GM12878 (cell line): ENCODE results near the gene SORL1. TPM values are rescaled to one million over a fixed set of nuclear protein-coding genes. Genes with fewer than 3 reads are reported as not detected.

Source experiments
- ATAC-seq: fragments of 200-7000 bp; cut with Tn5 transposase; 3 replicates; pipeline ENCODE4 v1.9.1; 2020; ENCODE audit warnings: mild to moderate bottlenecking, moderate library complexity
- BruUV-seq: library from RNA; stranded (reverse); fragments of 400-500 nt; replicated peaks from 2 replicates; lab custom pipeline; 2021; lab: Mats Ljungman, UMichigan
- CTCF ChIA-PET: fragments of 300-600 bp; sonication (Branson Sonifier 250); formaldehyde crosslinking; extraction: SDS; loops from one replicate; lab custom pipeline; 2021; ENCODE audit warnings: inconsistent platforms; lab: Yijun Ruan, JAX
- POLR2A ChIA-PET: fragments of 350-600 bp; formaldehyde crosslinking; extraction: SDS; loops from one replicate; lab custom pipeline; 2021; ENCODE audit warnings: inconsistent platforms; lab: Charles Lee
- RAD21 ChIA-PET: fragments of 300-600 bp; sonication (Branson Sonifier 250); formaldehyde crosslinking; loops from one replicate; lab custom pipeline; 2023; ENCODE audit warnings: antibody characterized with exemption; ENCODE audit not compliant: unreplicated experiment; lab: Charles Lee
- SMC1A ChIA-PET: fragments of 300-600 bp; sonication (Branson Sonifier 250); formaldehyde crosslinking; loops from one replicate; lab custom pipeline; 2023; ENCODE audit not compliant: unreplicated experiment, uncharacterized antibody; lab: Charles Lee
- DNase-seq: peaks from one replicate; pipeline ENCODE4 v3.0.0-alpha.2; 2011; ENCODE audit warnings: low read depth, low spot score
- FAIRE-seq: peaks from 3 replicates; lab custom pipeline; 2011; peaks lifted over from hg19 to GRCh38; lab: Jason Lieb, UNC
- H2AFZ ChIP-seq: 2 replicates; pipeline ENCODE4 v1.6.0; 2011; ENCODE audit warnings: low read depth, low read length, control low read depth; ENCODE audit not compliant: control insufficient read depth
- H3K27ac ChIP-seq: 2 replicates; pipeline ENCODE4 v1.5.1; 2011; ENCODE audit warnings: control low read depth; ENCODE audit not compliant: control insufficient read depth, insufficient read depth
- H3K27me3 ChIP-seq, 2 experiments: replicated peaks in 1 of 2; 2 replicates each; pipeline versions ENCODE4 v1.6.0 to v1.6.1; 2011; ENCODE audit warnings: low read length in 1 of 2; ENCODE audit not compliant: control insufficient read depth in 2 of 2, insufficient read depth in 2 of 2
- H3K36me3 ChIP-seq, 2 experiments: 2 replicates each; pipeline ENCODE4 v1.5.1; 2011; ENCODE audit warnings: low read length in 1 of 2; ENCODE audit not compliant: control insufficient read depth in 2 of 2, insufficient read depth in 2 of 2
- H3K4me1 ChIP-seq: 2 replicates; pipeline ENCODE4 v1.6.1; 2011; ENCODE audit warnings: mild to moderate bottlenecking, low read length, moderate library complexity, mixed read lengths; ENCODE audit not compliant: control insufficient read depth, insufficient read depth
- H3K4me2 ChIP-seq: 2 replicates; pipeline ENCODE4 v1.6.0; 2011; ENCODE audit warnings: control low read depth; ENCODE audit not compliant: control insufficient read depth, insufficient read depth
- H3K4me3 ChIP-seq: fragments of 200-600 bp; sonication (generic); 2 replicates; pipeline ENCODE4 v1.5.1; 2016
- H3K79me2 ChIP-seq: 2 replicates; pipeline ENCODE4 v1.6.0; 2011; ENCODE audit warnings: low read length; ENCODE audit not compliant: control insufficient read depth, insufficient read depth
- H3K9ac ChIP-seq: 2 replicates; pipeline ENCODE4 v1.8.0; 2011; ENCODE audit warnings: low read length, control low read depth, mixed read lengths; ENCODE audit not compliant: control insufficient read depth, insufficient read depth
- H3K9me3 ChIP-seq: replicated peaks from 3 replicates; pipeline ENCODE4 v1.5.1; 2011; ENCODE audit warnings: mild to moderate bottlenecking, low read length; ENCODE audit not compliant: control insufficient read depth, insufficient read depth
- H4K20me1 ChIP-seq: 2 replicates; pipeline ENCODE4 v1.6.0; 2011; ENCODE audit not compliant: control insufficient read depth, insufficient read depth
- CEBPZ ChIP-seq: fragments of 150-350 bp; IDR thresholded peaks from 2 replicates; pipeline ENCODE4 v1.6.1; 2016; ENCODE audit warnings: low read depth, low read length
- IRF5 ChIP-seq: fragments of 450-650 bp; IDR thresholded peaks from 2 replicates; pipeline ENCODE4 v1.6.1; 2017; ENCODE audit warnings: borderline replicate concordance
- PAX5 ChIP-seq: IDR thresholded peaks from 2 replicates; pipeline ENCODE4 v1.6.1; 2011; ENCODE audit warnings: low read depth, low read length, borderline replicate concordance
- PBX3 ChIP-seq: IDR thresholded peaks from 2 replicates; pipeline ENCODE4 v1.6.1; 2011; ENCODE audit warnings: mild to moderate bottlenecking, low read depth, low read length, moderate library complexity; ENCODE audit not compliant: insufficient replicate concordance
- SIN3A ChIP-seq: IDR thresholded peaks from 2 replicates; pipeline ENCODE4 v1.6.1; 2012; ENCODE audit warnings: low read depth, low read length, improper control_type of control experiment
- SUZ12 ChIP-seq: fragments of 200-600 bp; sonication (generic); IDR thresholded peaks from one replicate; pipeline ENCODE4 v1.6.1; 2018; ENCODE audit warnings: antibody characterized with exemption, mild to moderate bottlenecking; ENCODE audit not compliant: unreplicated experiment
- WGBS: methylation state at CpG from one replicate; pipeline ENCODE4 v1.1.6; 2016; ENCODE audit warnings: low lambda C conversion rate; ENCODE audit not compliant: insufficient replicate concordance, insufficient coverage; ENCODE audit errors: missing lambda C conversion rate; 5-methylcytosine and 5-hydroxymethylcytosine counted together
- in situ Hi-C: fragments of 300-500 bp; cut with MboI; formaldehyde crosslinking; loops from 9 replicates; pipeline ENCODE4 v1.14.3; 2018; ENCODE audit warnings: mixed read lengths
- intact Hi-C: fragments of 100-400 bp; cut with micrococcal nuclease; formaldehyde crosslinking; loops from one replicate; pipeline ENCODE4 v1.14.2; 2022; ENCODE audit not compliant: unreplicated experiment
- polyA plus RNA-seq, 11 experiments: library from polyadenylated mRNA; depleted of rRNA in 4 of 11; unstranded in 6 of 11; stranded (reverse) in 5 of 11; fragments of >200 nt; fragmentation: Nextera tagmentation in 4 of 11; fragmentation: Illumina TruSeq in 1 of 11; extraction: Ambion mirVana in 4 of 11; extraction: Trizol in 1 of 11; gene quantifications; 1 replicate in 1 of 11; 2 replicates in 10 of 11; pipeline versions ENCODE4 v1.2.1 to v1.2.3, GENCODE V29; 2011 to 2016; ENCODE audit warnings: inconsistent platforms in 2 of 11, missing spikeins in 2 of 11, low read depth in 1 of 11
- total RNA-seq, 4 experiments: library from RNA; depleted of rRNA in 3 of 4; stranded (reverse); fragments of >200 nt in 3 of 4; fragmentation: Illumina TruSeq in 1 of 4; extraction: Trizol in 1 of 4; gene quantifications; 2 replicates each; pipeline versions ENCODE4 v1.2.1 to v1.2.3, GENCODE V29; 2013 to 2021

The SORL1 gene
- total and polyA plus RNA-seq, 10 of the 15 experiments (the other 5 are each of a cell fraction or from before 2014, with no cell fraction given), result 20.2 to 107 (median 59.9) TPM

- no peaks in the 10 kb centered on the region for H4K20me1 ChIP-seq
- H3K4me1 ChIP-seq, result no peaks in the 10 kb centered on the region
- no peaks in the 10 kb centered on the region; the same call in 2 of the 3 replicates for H3K9me3 ChIP-seq
- no peak overlapping the region for H3K27ac ChIP-seq
- WGBS, result 0% methylated on average over 1 of the region's 1 CpG
- H3K36me3 ChIP-seq, result no peaks in the 10 kb centered on the region
- FAIRE-seq (no peak), ATAC-seq (no peak), DNase-seq (no peak)
- intact Hi-C loops (no loop called here), in situ Hi-C loops (no loop called here)
- H3K4me2 ChIP-seq, result no peak overlapping the region
- no peak for TF ChIP-seq PBX3
- no peak for TF ChIP-seq IRF5
- RAD21 ChIA-PET, result no interaction called here
- no peak overlapping the region for H3K9ac ChIP-seq
- no peak overlapping the region for H3K4me3 ChIP-seq
- no peaks in the 10 kb centered on the region for H3K79me2 ChIP-seq
- H2AFZ ChIP-seq, result no peak overlapping the region
- peaks cover 0 to 2% of the 10 kb centered on the region in 2 experiments; a peak in 1 of 4 replicates for H3K27me3 ChIP-seq
- CTCF ChIA-PET, result interaction anchor here (1.3 kb wide), 1 partner anchor 13 kb away, joined by 4 read pairs; no protein-coding TSS in a partner anchor
- no TSS peak for BruUV-seq
- POLR2A ChIA-PET, result no interaction called here
- SMC1A ChIA-PET, result no interaction called here
Observed at GRCh38 chr11:121667836-121668235, 215.7 kb downstream of the SORL1 start.

GRCh38 chr11:121669422-121669821, 217.3 kb downstream of the SORL1 start:
- no peak for FAIRE-seq
- Histone ChIP-seq H3K9me3 (no peaks in the 10 kb centered on the region; the same call in 2 of the 3 replicates), H3K27me3 (peaks cover 0 to 2% of the 10 kb centered on the region in 2 experiments; a peak in 1 of 4 replicates), H3K9ac (no peak overlapping the region), H3K79me2 (no peaks in the 10 kb centered on the region), H3K4me3 (no peak overlapping the region)
- RAD21 ChIA-PET, result no interaction called here
- in situ Hi-C loops, result no loop called here
- SMC1A ChIA-PET, result interaction anchor here (0.6 to 1.7 kb wide), 2 partner anchors 15 to 387 kb away, joined by 4 to 6 read pairs; no protein-coding TSS in a partner anchor
- TF ChIP-seq CEBPZ (no peak), SIN3A (no peak), PAX5 (no peak), SUZ12 (no peak)
- TF ChIP-seq, all 136 proteins: peak for 0
- no peaks in the 10 kb centered on the region for H4K20me1 ChIP-seq
- ChIA-PET CTCF (no interaction called here), POLR2A (no interaction called here)
- WGBS, result 19% methylated on average over 4 of the region's 4 CpGs
- intact Hi-C loops, result no loop called here
- H3K4me2 ChIP-seq, result no peak overlapping the region
- no peaks in the 10 kb centered on the region for H3K36me3 ChIP-seq
- H3K27ac ChIP-seq, result no peak overlapping the region
- BruUV-seq, result no TSS peak
- DNase-seq (no peak), ATAC-seq (no peak)
- H2AFZ ChIP-seq, result no peak overlapping the region
- no peaks in the 10 kb centered on the region for H3K4me1 ChIP-seq
